HAP-1 (cell line): ENCODE data around the gene LFNG.

Source experiments
- DNase-seq, 2 experiments: peaks; one replicate each; pipeline ENCODE4 v3.0.0-alpha.2; 2016 to 2020; ENCODE audit warnings: low spot score in 2 of 2
- H3K27me3 ChIP-seq: fragments of 250-450 bp; sonication (Bioruptor Pico); 2 replicates; pipeline ENCODE4 v1.5.1; 2020; ENCODE audit warnings: low read depth, mild to moderate bottlenecking, moderate library complexity
- H3K36me3 ChIP-seq: fragments of 250-450 bp; sonication (Bioruptor Pico); replicated peaks from 2 replicates; pipeline ENCODE4 v1.5.1; 2020; ENCODE audit warnings: mild to moderate bottlenecking
- H3K4me1 ChIP-seq: fragments of 250-450 bp; sonication (Bioruptor Pico); 2 replicates; pipeline ENCODE4 v1.5.1; 2020; ENCODE audit warnings: mild to moderate bottlenecking
- H3K4me3 ChIP-seq: fragments of 250-450 bp; sonication (Bioruptor Pico); 2 replicates; pipeline ENCODE4 v1.5.1; 2020; ENCODE audit warnings: mild to moderate bottlenecking, moderate library complexity
- H3K9me3 ChIP-seq: fragments of 250-450 bp; sonication (Bioruptor Pico); 2 replicates; pipeline ENCODE4 v1.5.1; 2020; ENCODE audit warnings: mild to moderate bottlenecking, moderate library complexity
- in situ Hi-C: fragments of 300-500 bp; cut with MboI; formaldehyde crosslinking; loops from 3 replicates; pipeline ENCODE4 v1.14.3; 2020; ENCODE audit warnings: low sequenced_read_pairs, inconsistent platforms, mixed read lengths

LFNG gene

DNA sequence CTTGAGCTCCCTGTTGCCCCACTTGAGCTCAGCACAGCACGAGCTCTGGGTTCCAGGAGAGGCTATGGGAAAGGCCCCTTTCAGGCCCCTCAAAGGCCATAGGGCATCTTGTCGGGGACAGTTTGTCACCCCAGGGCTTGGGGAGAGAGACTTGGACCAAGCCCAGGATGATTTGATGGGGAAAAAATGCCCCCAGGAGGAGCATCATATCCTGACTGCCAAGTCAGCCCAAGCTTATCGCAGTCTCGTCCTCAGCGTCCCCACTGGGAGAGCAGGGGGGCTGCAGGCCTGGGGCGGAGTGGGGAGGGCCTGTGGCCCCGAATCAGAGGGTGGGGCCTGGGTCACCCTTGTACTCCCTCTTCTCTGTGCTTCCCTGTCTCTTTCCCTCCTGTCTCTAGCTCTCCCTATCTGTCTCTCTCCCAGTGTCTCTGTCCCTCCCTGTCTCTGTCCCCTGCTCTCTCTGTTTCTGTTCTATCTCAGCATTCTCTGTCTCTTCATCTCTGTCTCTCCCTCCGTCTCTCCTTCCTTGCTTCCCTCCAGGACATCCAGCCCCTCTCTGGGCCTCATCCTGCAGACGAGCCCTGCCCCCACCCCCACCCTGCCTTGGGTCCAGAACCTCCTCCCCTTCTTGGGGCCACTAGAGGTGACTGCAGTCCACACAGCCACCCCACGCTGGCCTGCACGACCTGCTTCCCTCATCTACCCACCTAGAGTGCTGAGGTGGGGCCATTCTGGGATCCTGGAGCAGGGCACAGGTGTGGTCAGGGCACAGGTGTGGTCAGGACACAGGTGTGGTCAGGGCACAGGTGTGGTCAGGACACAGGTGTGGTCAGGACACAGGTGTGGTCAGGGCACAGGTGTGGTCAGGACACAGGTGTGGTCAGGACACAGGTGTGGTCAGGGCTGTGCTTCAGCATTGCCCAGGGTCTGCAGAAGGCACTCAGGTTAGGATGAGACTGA lies 26.1 kb upstream of the LFNG start:
- no peak overlapping the region for H3K4me3 ChIP-seq
- no peaks in the 10 kb centered on the region for H3K4me1 ChIP-seq
- DNase-seq, result no peak
- in situ Hi-C loops, result no loop called here
- H3K36me3 ChIP-seq, result no peaks in the 10 kb centered on the region
- no peaks in the 10 kb centered on the region for H3K27me3 ChIP-seq
- no peaks in the 10 kb centered on the region for H3K9me3 ChIP-seq

DNA sequence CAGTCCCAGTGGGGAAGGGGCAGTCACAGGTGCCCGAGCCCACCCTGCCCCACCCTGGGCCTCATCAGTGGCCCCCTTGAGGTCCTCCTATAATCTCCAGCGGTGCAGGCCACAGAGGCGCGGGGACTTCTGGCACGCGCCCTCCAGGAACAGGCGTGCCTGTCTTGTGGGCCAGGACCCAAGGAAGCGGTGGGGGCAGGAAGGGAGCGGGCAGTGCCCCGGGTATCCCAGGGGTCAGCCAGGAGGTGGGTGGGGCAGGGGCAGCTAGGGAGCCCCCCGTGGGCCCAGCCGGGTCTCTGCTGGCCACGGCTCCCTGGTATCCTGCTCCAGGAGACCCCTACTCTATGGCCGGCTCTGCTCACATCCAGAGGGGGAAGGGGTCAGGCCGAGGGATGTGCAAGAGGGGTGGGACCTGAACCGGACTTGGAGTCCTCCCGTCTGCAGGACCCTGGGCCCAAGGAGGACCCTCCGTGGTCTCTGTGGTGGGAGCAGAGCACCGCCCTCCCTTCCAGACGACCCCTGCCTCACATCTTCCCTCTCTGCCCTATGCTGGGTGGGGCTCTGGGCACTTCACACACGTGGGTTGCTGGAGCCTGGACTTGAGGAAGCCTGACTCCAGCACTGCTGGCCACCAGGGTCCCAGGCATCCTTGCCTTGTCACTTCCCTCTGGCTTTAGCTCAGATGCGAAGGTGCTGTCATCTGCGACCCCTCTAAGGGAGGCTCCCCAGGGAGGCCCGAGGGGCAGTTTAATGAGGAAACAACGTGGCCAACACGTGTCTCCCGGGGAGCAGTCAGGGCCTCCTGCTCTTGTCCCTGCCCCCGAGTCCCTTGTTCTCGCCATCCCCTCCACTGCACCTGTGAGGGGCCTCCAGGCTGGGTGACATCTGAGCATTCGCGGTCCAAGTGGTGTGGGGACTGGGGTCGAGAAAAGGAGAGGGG lies 25.1 kb upstream of the LFNG start:
- in situ Hi-C loops, result no loop called here
- Histone ChIP-seq H3K4me1 (no peaks in the 10 kb centered on the region), H3K36me3 (no peaks in the 10 kb centered on the region), H3K9me3 (no peaks in the 10 kb centered on the region), H3K27me3 (no peaks in the 10 kb centered on the region), H3K4me3 (no peak overlapping the region)
- no peak for DNase-seq

DNA sequence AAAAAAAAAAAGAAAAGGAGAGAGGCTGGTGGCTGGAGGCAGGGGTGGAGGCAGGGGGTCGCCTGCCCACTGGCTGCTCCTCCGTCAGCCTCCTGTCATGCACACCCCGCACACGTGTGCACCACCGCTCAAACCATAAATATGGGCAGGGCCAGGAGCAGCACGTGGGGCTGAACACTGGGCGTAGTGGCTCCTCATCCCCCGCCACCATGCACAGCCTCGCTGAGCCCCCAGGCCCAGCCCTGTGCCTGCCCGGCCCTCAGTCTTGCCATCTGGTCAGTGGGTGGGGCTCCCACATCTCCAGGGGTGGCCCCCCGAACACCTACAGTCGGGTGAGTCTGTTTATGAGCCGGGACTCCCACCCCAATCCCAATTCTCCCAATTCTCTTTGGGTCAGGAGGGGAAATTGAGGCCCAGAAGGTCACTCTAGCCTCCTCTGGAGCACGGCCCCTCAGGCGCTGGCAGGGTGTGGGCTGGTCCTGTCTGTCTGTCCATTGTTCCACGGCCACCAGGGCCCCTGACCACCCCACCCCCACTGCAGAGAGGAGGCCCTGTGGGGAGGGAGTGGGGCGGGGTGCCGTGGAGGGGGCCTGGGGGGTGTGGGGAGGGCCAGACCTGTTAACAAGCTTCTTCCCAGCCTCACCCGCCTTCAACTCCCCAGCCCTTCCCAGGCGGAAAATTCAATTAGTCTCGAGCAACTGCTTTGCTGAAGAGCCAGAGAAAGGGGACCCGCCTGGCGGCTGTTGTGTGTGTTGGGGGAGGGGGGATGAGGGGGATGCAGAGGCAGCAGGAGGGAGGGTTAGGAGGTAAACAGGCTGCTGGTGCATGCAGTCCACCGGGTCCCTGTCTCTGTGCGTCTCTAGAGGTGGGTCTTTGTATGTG lies 23.9 kb upstream of the LFNG start:
- Histone ChIP-seq H3K4me3 (no peak overlapping the region), H3K9me3 (no peaks in the 10 kb centered on the region), H3K36me3 (no peaks in the 10 kb centered on the region), H3K27me3 (no peaks in the 10 kb centered on the region), H3K4me1 (no peaks in the 10 kb centered on the region)
- in situ Hi-C loops, result no loop called here
- DNase-seq, result peak; percentile 11 to 45

DNA sequence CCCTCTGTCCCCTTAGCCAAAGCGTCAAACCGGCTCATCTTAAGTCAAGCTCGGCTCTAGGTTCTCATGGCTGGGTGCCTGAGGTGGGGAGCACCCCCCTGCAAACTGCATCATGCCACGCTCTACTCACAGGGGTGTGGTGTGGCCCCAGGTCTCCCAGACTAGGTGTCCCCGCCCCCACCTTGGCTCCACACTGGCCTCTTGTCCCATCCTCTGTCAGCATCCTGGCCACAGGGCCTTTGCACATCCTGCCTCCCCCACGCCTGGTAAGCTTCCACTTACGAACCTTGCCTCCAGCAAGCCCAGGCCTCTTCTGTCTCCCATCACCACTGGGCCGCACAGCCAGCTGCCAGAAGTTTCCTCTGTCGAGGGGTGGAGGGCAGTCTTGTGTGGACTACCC lies 23.2 kb upstream of the LFNG start:
- Histone ChIP-seq H3K4me3 (no peak overlapping the region), H3K9me3 (no peaks in the 10 kb centered on the region), H3K4me1 (no peaks in the 10 kb centered on the region), H3K36me3 (no peaks in the 10 kb centered on the region), H3K27me3 (no peaks in the 10 kb centered on the region)
- no peak for DNase-seq
- in situ Hi-C loops, result no loop called here

DNA sequence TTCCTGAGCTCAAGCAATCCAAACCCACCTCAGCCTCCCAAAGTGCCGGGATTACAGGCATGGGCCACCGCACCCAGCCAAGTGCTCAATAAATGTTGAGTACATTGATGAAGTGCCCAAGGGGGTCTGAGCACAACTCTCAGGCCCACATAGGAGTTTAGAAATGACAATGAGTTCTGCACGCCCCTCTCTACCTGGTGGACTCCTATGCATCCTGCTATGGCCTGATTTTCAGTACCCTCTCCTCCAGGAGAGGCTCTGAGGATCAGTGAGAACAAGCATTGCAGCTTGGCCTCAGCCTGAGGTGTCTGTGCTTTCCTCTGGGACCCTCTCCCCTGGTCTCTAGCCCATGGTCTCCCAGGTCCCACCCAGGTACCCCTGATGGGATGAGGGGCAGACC lies 22.5 kb upstream of the LFNG start:
- no peaks in the 10 kb centered on the region for H3K36me3 ChIP-seq
- in situ Hi-C loops, result no loop called here
- DNase-seq, result no peak
- H3K27me3 ChIP-seq, result no peaks in the 10 kb centered on the region
- H3K4me3 ChIP-seq, result no peak overlapping the region
- H3K4me1 ChIP-seq, result no peaks in the 10 kb centered on the region
- no peaks in the 10 kb centered on the region for H3K9me3 ChIP-seq

DNA sequence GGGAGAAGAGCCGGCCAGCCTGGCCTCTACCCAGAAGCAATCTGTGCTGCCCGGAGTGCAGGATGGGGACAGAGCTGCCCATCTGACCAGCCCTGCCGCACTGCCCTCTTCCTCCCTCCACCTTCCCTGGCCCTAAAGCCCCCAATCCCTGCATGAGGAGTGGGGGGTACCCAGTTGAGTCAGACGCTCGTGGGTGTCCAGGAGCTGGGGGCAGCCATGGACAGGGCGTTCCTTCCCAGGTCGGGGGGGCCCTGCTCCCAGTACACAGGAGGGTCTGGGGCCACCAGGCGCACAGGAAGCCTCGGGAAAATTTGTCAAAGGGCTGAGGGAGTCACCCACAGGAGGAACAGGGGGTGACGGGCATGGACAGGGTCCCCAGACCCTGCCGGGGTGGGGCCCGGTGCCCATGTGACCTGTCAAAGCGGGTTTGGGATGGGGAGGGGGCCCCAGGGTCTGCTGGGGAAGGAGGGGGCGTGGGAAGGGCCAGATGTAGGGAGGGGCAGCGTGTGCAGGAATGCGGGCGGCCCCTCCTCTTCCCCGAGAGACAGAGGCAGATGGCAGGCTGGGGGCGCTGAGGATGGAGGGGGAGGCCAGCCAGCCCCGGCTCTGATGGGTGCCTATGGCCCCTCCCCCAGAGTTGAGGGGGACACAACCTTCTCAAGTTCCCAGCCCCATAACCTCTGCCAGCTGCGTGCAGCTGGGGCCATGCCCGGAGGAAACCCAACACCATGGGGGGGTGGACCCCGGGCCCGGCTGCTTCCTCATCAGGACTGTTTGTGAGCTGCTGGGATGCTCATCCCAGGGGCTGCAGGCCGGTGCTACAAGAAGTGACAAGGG lies 21.9 kb upstream of the LFNG start:
- no peak overlapping the region for H3K4me3 ChIP-seq
- H3K9me3 ChIP-seq, result no peaks in the 10 kb centered on the region
- H3K27me3 ChIP-seq, result no peaks in the 10 kb centered on the region
- in situ Hi-C loops, result no loop called here
- no peaks in the 10 kb centered on the region for H3K4me1 ChIP-seq
- DNase-seq, result no peak
- no peaks in the 10 kb centered on the region for H3K36me3 ChIP-seq

DNA sequence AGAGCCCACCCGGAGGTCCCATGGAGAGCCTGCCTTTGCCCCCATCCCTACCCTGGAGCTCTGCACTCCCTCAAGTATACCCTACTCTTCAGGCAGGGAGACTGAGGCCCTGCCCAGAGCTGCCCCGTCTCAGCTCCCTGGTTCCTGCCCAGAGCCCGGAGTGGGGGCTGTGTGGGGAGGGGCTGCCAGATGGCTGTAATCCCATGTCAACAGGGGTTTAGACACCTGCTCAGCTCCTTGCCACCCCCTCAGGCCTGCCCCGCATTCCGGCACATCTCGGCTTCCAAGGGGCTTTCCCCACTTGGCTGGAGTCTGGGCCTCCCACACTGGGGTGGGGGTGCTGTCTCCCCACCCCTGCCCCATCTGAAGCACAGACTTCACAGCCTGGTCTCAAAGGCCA lies 20.9 kb upstream of the LFNG start:
- no peaks in the 10 kb centered on the region for H3K27me3 ChIP-seq
- no peaks in the 10 kb centered on the region for H3K9me3 ChIP-seq
- in situ Hi-C loops, result no loop called here
- no peaks in the 10 kb centered on the region for H3K36me3 ChIP-seq
- H3K4me1 ChIP-seq, result no peaks in the 10 kb centered on the region
- no peak for DNase-seq
- H3K4me3 ChIP-seq, result no peak overlapping the region

DNA sequence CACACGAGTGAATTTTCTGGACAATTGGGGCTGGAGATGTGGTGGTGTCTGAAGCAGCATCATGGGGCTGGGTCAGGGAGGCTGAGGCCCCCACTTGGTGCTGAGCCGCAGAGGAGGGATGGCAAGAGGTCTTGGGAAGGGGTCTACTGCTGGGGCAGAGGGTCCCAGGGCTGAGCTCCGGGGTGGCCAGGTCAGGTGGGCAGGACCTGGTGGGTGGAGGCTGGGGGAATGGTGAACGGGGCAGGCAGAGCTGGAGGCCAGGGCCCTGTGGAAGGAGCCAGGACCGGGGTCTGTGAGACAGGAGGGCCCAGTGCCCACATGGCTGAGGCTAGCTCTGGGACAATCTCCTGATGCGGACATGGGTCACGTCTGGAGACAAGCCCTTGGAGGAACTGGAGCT lies 20.4 kb upstream of the LFNG start:
- H3K36me3 ChIP-seq, result no peaks in the 10 kb centered on the region
- no peak for DNase-seq
- no peaks in the 10 kb centered on the region for H3K27me3 ChIP-seq
- no peaks in the 10 kb centered on the region for H3K4me1 ChIP-seq
- H3K4me3 ChIP-seq, result no peak overlapping the region
- in situ Hi-C loops, result no loop called here
- no peaks in the 10 kb centered on the region for H3K9me3 ChIP-seq

DNA sequence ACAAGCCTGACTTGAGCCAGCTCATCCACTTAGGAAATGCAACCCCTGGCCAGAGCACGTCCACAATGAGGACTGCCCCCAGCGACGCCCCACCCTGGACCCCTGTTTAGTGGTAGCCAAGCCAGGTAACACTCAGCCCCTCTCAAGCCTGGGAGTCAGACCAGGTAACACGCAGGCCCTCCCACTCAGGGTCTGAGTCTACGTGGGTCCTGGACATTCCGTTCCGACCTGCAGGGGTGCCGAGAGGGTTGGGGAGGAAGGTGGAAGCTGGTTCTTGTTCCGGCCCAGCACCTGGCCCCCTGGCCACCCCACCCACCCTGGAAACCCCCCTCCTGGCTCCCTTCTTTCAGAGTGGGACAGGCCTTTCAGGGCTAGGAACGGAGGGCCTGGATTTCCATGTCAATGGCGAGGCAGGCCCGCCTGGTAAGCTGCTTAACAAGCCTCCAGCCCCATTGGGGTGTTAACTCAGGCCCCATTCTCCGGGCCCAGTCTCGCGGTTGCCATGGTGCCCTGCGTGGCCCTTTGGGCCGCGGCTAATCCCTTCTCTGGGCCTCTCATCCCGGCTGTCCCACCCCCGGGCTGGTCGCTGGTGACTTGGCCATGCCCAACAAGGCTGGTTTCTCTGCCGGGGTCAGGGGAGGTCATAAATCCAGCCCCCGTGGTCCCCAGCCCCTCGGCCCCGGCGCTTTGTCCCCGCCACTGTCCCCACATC lies 19.7 kb upstream of the LFNG start:
- H3K27me3 ChIP-seq, result no peaks in the 10 kb centered on the region
- in situ Hi-C loops, result no loop called here
- no peak overlapping the region for H3K4me3 ChIP-seq
- DNase-seq, result peak in 1 of 2 experiments; percentile 45
- no peaks in the 10 kb centered on the region for H3K9me3 ChIP-seq
- no peaks in the 10 kb centered on the region for H3K36me3 ChIP-seq
- H3K4me1 ChIP-seq, result no peaks in the 10 kb centered on the region

DNA sequence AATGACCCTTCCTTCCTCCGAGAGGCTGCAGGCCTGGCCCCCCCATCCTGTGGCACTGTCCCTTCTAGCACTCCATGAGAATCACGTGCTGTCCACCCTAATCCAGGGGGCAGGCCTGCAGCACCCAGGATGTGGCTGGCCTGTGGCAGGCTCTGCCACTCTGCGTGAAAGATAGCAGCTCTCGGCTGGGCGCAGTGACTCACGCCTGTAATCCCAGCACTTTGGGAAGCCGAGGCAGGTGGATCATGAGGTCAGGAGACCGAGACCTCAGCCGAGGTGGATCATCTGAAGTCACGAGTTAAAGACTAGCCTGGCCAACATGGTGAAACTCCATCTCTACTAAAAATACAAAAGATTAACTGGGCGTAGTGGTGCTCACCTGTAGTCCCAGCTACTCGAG lies 18.9 kb upstream of the LFNG start:
- no peak for DNase-seq
- Histone ChIP-seq H3K4me1 (no peaks in the 10 kb centered on the region), H3K36me3 (no peaks in the 10 kb centered on the region), H3K27me3 (no peaks in the 10 kb centered on the region), H3K4me3 (no peak overlapping the region), H3K9me3 (no peaks in the 10 kb centered on the region)
- in situ Hi-C loops, result no loop called here

DNA sequence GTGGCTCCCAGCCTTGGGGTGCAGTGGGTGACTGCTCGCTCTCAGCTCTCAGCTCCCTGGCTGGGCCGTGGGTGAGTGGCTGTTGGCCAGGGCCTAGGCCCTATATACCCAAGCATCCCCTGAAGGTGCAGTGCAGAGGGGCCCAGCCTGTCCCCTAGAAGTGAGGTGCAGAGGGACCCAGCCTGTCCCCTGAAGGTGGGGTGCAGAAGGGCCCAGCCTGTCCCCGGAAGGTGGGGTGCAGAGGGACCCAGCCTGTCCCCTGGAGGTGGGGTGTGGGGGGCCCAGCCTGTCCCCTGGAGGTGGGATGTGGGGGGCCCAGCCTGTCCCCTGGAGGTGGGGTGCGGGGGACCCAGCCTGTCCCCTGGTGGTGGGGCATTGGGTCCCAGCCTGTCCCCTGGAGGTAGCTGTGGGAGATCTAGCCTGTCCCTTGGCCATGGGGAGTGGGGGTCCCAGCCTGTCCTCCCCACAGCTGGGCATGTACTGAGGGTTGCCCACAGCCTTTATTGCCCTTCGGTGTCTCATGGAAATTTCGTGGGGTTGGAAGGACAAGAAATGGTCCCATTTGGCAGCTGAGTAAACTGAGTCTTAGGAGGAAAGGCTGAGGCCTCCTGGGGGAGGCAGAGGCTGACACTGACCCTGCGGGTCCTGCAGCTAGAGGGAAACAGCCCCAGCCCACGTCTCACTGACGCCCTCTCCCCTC lies 17.5 kb upstream of the LFNG start:
- no peaks in the 10 kb centered on the region for H3K27me3 ChIP-seq
- in situ Hi-C loops, result no loop called here

DNA sequence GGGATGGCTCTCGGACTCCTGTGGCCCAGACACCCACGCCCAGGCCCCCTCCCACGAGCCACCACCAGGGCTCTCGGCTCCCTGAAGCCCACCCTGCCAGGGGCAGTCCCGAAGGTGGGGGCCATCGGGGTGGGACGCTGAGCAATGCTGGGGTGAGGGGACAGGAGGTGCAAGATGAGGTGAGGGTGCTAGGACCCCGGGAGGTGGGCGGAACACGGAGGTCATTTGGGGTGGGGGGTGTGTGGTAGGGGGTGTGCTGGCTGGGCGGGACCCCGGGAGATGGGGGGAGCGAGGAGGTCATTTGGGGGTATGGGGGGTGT lies 17.0 kb upstream of the LFNG start:
- H3K36me3 ChIP-seq, result no peaks in the 10 kb centered on the region
- no peaks in the 10 kb centered on the region for H3K27me3 ChIP-seq
- H3K4me3 ChIP-seq, result no peak overlapping the region
- in situ Hi-C loops, result no loop called here
- H3K9me3 ChIP-seq, result no peaks in the 10 kb centered on the region
- no peaks in the 10 kb centered on the region for H3K4me1 ChIP-seq
- no peak for DNase-seq

More for the DNA sequence above, 17.5 kb upstream of the LFNG start:
- H3K4me3 ChIP-seq, result no peak overlapping the region
- no peaks in the 10 kb centered on the region for H3K4me1 ChIP-seq
- no peaks in the 10 kb centered on the region for H3K36me3 ChIP-seq
- DNase-seq, result no peak
- no peaks in the 10 kb centered on the region for H3K9me3 ChIP-seq
